Adrenal gland (tissue), 19 donors: ENCODE results near the gene MAGI2. TPM values are rescaled to one million over a fixed set of nuclear protein-coding genes. Genes with fewer than 3 reads are reported as not detected.

Experiments
- DNase-seq, 7 donors: peaks; one replicate each; pipeline ENCODE4 v3.0.0-alpha.2; 2019 to 2020
- H3K27ac ChIP-seq, 5 donors: fragments of 200-600 bp; sonication (generic) in 4 of 5; 1 replicate in 3 of 5; 2 replicates in 2 of 5; pipeline versions ENCODE4 v1.5.1 to v1.8.0; 2016 to 2020; ENCODE audit warnings: mild to moderate bottlenecking in 1 of 5
- H3K27me3 ChIP-seq: fragments of 200-600 bp; 2 replicates; pipeline ENCODE4 v1.8.0; 2021
- H3K36me3 ChIP-seq, 2 donors: fragments of 200-600 bp; replicated peaks in 1 of 2; 1 replicate in 1 of 2; 2 replicates in 1 of 2; pipeline versions ENCODE4 v1.5.1 to v1.8.0; 2018 to 2022
- H3K4me1 ChIP-seq, 2 donors: fragments of 200-600 bp; replicated peaks in 1 of 2; 1 replicate in 1 of 2; 2 replicates in 1 of 2; pipeline versions ENCODE4 v1.5.1 to v1.8.0; 2018 to 2021
- H3K4me3 ChIP-seq, 4 donors: fragments of 200-600 bp; sonication (generic) in 3 of 4; one replicate each; pipeline ENCODE4 v1.5.1; 2016 to 2018
- H3K9me3 ChIP-seq, 3 donors: fragments of 200-600 bp; sonication (generic) in 1 of 3; replicated peaks in 1 of 3; 1 replicate in 2 of 3; 2 replicates in 1 of 3; pipeline versions ENCODE4 v1.5.1 to v1.8.0; 2016 to 2021
- POLR2A ChIP-seq, 2 donors: fragments of 450-650 bp; IDR thresholded peaks; one replicate each; pipeline ENCODE4 v1.6.1; 2017; ENCODE audit warnings: antibody characterized with exemption in 2 of 2, mild to moderate bottlenecking in 2 of 2, moderate library complexity in 1 of 2
- WGBS, 4 donors: extraction: QIAGEN DNeasy Blood & Tissue Kit in 2 of 4; methylation state at CpG; one replicate each; pipeline versions ENCODE4 v1.1.5 to v1.1.7; 2013 to 2017; 5-methylcytosine and 5-hydroxymethylcytosine counted together
- intact Hi-C, 2 donors: fragments of 100-400 bp; cut with DNase I; formaldehyde crosslinking; loops; one replicate each; pipeline versions ENCODE4 v1.14.1 to v1.15.0; 2022 to 2023
- long read RNA-seq, 10 donors: library from polyadenylated mRNA in 3 of 10; unstranded in 2 of 10; stranded (forward) in 1 of 10; transcript quantifications; one replicate each; pipeline ENCODE4 v2.0.0 and lab custom pipeline, GENCODE V29; 2021 to 2026
- polyA plus RNA-seq, 3 donors: library from polyadenylated mRNA; stranded (reverse); fragments of 200-250 nt in 2 of 3; fragments of 350-450 nt in 1 of 3; fragmentation: Illumina TruSeq in 1 of 3; extraction: RNeasy Lipid Tissue Mini Kit (QIAGEN cat#74804) in 1 of 3; gene quantifications; one replicate each; pipeline ENCODE4 v1.2.3, GENCODE V29; 2013 to 2014
- total RNA-seq, 9 donors: library from RNA; depleted of rRNA in 4 of 9; stranded (reverse); fragments of >200 nt in 4 of 9; fragments of 120-200 nt in 1 of 9; fragmentation: NEBNext Ultra II Directional in 1 of 9; extraction: Animal tissue kit (Norgen Biotek cat#: 25700) in 1 of 9; gene quantifications; one replicate each; pipeline versions ENCODE4 v1.1.0 to v1.2.4, GENCODE V29; 2013 to 2023
- TF ChIP-seq, protein P1 (sequence below), 6 experiments: fragments of 450-650 bp in 4 of 6; fragments of 200-600 bp in 2 of 6; sonication (generic) in 1 of 6; IDR thresholded peaks; 1 replicate in 5 of 6; 2 replicates in 1 of 6; pipeline versions ENCODE4 v1.5.1 to v1.8.0; 2016 to 2021; ENCODE audit warnings: antibody characterized with exemption in 6 of 6, mild to moderate bottlenecking in 2 of 6, moderate library complexity in 1 of 6
- donor health status: healthy with polysubstance abuse.
- donor health status: Bipolar disorder and iron deficiency.
- donor health status: DM: yes; HTN: yes; CAD: no.
- donor health status: DM: no; HTN: no; CAD: no.
- donor health status: DM: no; HTN: no; CAD: no.
- donor health status: DM: yes; HTN: yes; CAD: no.

Gene MAGI2
- total RNA-seq (10 to 100 TPM in 8 of 9 donors, 1 to 10 TPM in 1; 7.7 to 37.1 (median 19.6) TPM), polyA plus RNA-seq (1 to 10 TPM; 3.2 to 8.9 (median 7.2) TPM)
- long read RNA-seq, donor 1, result 0 reads
- long read RNA-seq, donor 2, result 0 reads
- long read RNA-seq, donor 3, result 0 reads
- long read RNA-seq, donor 4, result 0 reads
- long read RNA-seq, donor 5, partial matches to known transcripts, result 2 of 11 reads
- long read RNA-seq, donor 5, other reads (novel, unspliced or antisense), result 9 of 11 reads
- long read RNA-seq, donor 6, partial matches to known transcripts, result 0 of 4 reads
- long read RNA-seq, donor 6, other reads (novel, unspliced or antisense), result 4 of 4 reads
- long read RNA-seq, donor 7, partial matches to known transcripts, result 11 of 11 reads
- long read RNA-seq, donor 7, other reads (novel, unspliced or antisense), result 0 of 11 reads
- long read RNA-seq, donor 8, partial matches to known transcripts, result 10 of 25 reads
- long read RNA-seq, donor 8, other reads (novel, unspliced or antisense), result 15 of 25 reads
- long read RNA-seq, donor 9, result 0 reads
- long read RNA-seq, donor 10, partial matches to known transcripts, result 0 of 9 reads
- long read RNA-seq, donor 10, other reads (novel, unspliced or antisense), result 9 of 9 reads

- Histone ChIP-seq H3K4me3 (peak within 1 kb of the TSS; percentile 69 to 94 (median 88)), H3K36me3 (no peaks in the 10 kb centered on the region), H3K9me3 (no peaks in the 10 kb centered on the region), H3K27me3 (no peaks in the 10 kb centered on the region), H3K4me1 (peaks cover 21 to 29% of the 10 kb centered on the region in 2 donors), H3K27ac (peak within 1 kb of the TSS; percentile 90 to 98 (median 96))
- WGBS, 4 donors, result 0 to 1% (median 1%) methylated on average over 16 to 67 of the region's 67 CpGs
- intact Hi-C loops, result no loop called here
- TF ChIP-seq, protein P1, sequence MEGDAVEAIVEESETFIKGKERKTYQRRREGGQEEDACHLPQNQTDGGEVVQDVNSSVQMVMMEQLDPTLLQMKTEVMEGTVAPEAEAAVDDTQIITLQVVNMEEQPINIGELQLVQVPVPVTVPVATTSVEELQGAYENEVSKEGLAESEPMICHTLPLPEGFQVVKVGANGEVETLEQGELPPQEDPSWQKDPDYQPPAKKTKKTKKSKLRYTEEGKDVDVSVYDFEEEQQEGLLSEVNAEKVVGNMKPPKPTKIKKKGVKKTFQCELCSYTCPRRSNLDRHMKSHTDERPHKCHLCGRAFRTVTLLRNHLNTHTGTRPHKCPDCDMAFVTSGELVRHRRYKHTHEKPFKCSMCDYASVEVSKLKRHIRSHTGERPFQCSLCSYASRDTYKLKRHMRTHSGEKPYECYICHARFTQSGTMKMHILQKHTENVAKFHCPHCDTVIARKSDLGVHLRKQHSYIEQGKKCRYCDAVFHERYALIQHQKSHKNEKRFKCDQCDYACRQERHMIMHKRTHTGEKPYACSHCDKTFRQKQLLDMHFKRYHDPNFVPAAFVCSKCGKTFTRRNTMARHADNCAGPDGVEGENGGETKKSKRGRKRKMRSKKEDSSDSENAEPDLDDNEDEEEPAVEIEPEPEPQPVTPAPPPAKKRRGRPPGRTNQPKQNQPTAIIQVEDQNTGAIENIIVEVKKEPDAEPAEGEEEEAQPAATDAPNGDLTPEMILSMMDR (IDR thresholded peaks at IDR 0.05), result no peak
- TF ChIP-seq POLR2A (IDR thresholded peaks at IDR 0.05), result peak; percentile 86 to 89
- peak; percentile 88 to 95 (median 93) for DNase-seq
These were observed at the start of gene MAGI2 for GRCh38 chr7:79453558-79454360. TSS of gene MAGI2 (minus strand) at chr7:79453667. CDS start at chr7:79453320, 347 bp downstream.

DNA sequence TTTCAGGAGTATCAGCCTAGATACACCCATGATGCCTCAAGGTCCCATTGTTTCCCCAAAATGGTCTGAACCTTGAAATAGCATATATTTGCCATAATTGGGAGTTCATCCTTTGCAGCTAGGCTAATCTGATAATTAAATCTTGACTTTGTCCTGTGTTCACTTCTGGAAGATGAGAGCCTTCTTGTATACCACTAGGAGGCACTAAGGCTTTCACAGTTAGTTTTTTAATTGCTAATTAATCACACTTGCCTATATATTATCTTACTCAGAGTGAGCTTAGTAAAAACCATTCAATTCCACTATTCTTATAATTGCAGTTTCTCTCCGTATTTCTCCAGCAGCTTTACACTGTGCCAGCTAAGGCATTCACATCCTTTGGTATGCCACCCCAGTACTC, 48.7 kb upstream of the MAGI2 start:
- Histone ChIP-seq H3K27me3 (no peaks in the 10 kb centered on the region), H3K36me3 (no peaks in the 10 kb centered on the region), H3K9me3 (no peaks in the 10 kb centered on the region), H3K4me1 (no peaks in the 10 kb centered on the region), H3K27ac (no peak overlapping the region), H3K4me3 (no peak overlapping the region)
- WGBS, 4 donors, result 76 to 97% (median 84%) methylated on average over 1 of the region's 1 CpG
- no peak for DNase-seq
- no peak for TF ChIP-seq POLR2A (IDR thresholded peaks at IDR 0.05)
- TF ChIP-seq, protein P1 (IDR thresholded peaks at IDR 0.05), result peak in 4 of 6 experiments; percentile 13 to 31 (median 18)
- intact Hi-C loops, result no loop called here

- TF ChIP-seq, protein P1 (IDR thresholded peaks at IDR 0.05), result no peak
- TF ChIP-seq POLR2A (IDR thresholded peaks at IDR 0.05), result no peak
- Histone ChIP-seq H3K9me3 (no peaks in the 10 kb centered on the region), H3K36me3 (no peaks in the 10 kb centered on the region), H3K4me1 (no peaks in the 10 kb centered on the region), H3K4me3 (no peak overlapping the region), H3K27me3 (no peaks in the 10 kb centered on the region), H3K27ac (no peak overlapping the region)
- no peak for DNase-seq
- intact Hi-C loops, result no loop called here
These were observed 47.3 kb upstream of the MAGI2 start for GRCh38 chr7:79500759-79501158.

GRCh38 chr7:79497728-79498127, 44.3 kb upstream of the MAGI2 start:
- no peaks in the 10 kb centered on the region for H3K27me3 ChIP-seq
- intact Hi-C loops, result no loop called here

More at GRCh38 chr7:79497728-79498127, 44.3 kb upstream of the MAGI2 start:
- Histone ChIP-seq H3K27ac (no peak overlapping the region), H3K36me3 (no peaks in the 10 kb centered on the region), H3K4me3 (no peak overlapping the region), H3K9me3 (no peaks in the 10 kb centered on the region), H3K4me1 (no peaks in the 10 kb centered on the region)
- TF ChIP-seq, protein P1 (IDR thresholded peaks at IDR 0.05), result no peak
- TF ChIP-seq POLR2A (IDR thresholded peaks at IDR 0.05), result no peak
- no peak for DNase-seq
- WGBS, 4 donors, result 84 to 90% (median 88%) methylated on average over 3 of the region's 3 CpGs
